Body of pancreas (tissue), 4 donors: ENCODE results near the gene C1orf53. TPM values are rescaled to one million over a fixed set of nuclear protein-coding genes. Genes with fewer than 3 reads are reported as not detected.

Source experiments
- ATAC-seq: fragments of 150-250 bp; one replicate; pipeline ENCODE4 v1.9.1; 2016
- DNase-seq, 4 donors: peaks; one replicate each; pipeline ENCODE4 v3.0.0-alpha.2; 2019
- H3K27ac ChIP-seq, 4 donors: fragments of 200-600 bp; sonication (generic); 1 replicate in 3 of 4; 2 replicates in 1 of 4; pipeline versions ENCODE4 v1.5.1 to v1.6.1; 2016 to 2019; ENCODE audit warnings: mild to moderate bottlenecking in 1 of 4, mixed read lengths in 1 of 4, moderate library complexity in 1 of 4
- H3K27me3 ChIP-seq, 2 donors: fragments of 200-600 bp; sonication (generic); one replicate each; pipeline ENCODE4 v1.6.0; 2016; ENCODE audit warnings: mild to moderate bottlenecking in 1 of 2
- H3K36me3 ChIP-seq, 2 donors: fragments of 200-600 bp; sonication (generic); replicated peaks in 1 of 2; 2 replicates each; pipeline ENCODE4 v1.5.1; 2016; ENCODE audit warnings: low read depth in 2 of 2; ENCODE audit not compliant: insufficient read depth in 1 of 2
- H3K4me1 ChIP-seq: fragments of 200-600 bp; sonication (generic); one replicate; pipeline ENCODE4 v1.6.0; 2016
- H3K4me3 ChIP-seq, 2 donors: fragments of 200-600 bp; sonication (generic); 1 replicate in 1 of 2; 2 replicates in 1 of 2; pipeline ENCODE4 v1.5.1; 2016 to 2019
- H3K9me3 ChIP-seq, 3 donors: fragments of 200-600 bp; sonication (generic); 1 replicate in 2 of 3; 2 replicates in 1 of 3; pipeline ENCODE4 v1.5.1; 2016
- POLR2A ChIP-seq, 3 donors: fragments of 450-650 bp; IDR thresholded peaks; one replicate each; pipeline ENCODE4 v1.6.1; 2016; ENCODE audit warnings: antibody characterized with exemption in 3 of 3, mild to moderate bottlenecking in 2 of 3
- WGBS, 2 donors: methylation state at CpG; one replicate each; pipeline ENCODE4 v1.1.5; 2017; 5-methylcytosine and 5-hydroxymethylcytosine counted together
- intact Hi-C: fragments of 100-400 bp; cut with DNase I; formaldehyde crosslinking; loops from one replicate; pipeline ENCODE4 v1.15.1; 2023
- total RNA-seq, 2 donors: library from RNA; depleted of rRNA; stranded (reverse); fragments of >200 nt; gene quantifications; one replicate each; pipeline ENCODE4 v1.1.0, GENCODE V29; 2016
- TF ChIP-seq, protein P1 (sequence below), 7 experiments: fragments of 450-650 bp in 4 of 7; fragments of 200-600 bp in 3 of 7; sonication (generic) in 3 of 7; IDR thresholded peaks; one replicate each; pipeline ENCODE4 v1.5.1; 2016 to 2019; ENCODE audit warnings: antibody characterized with exemption in 7 of 7

The C1orf53 gene
- total RNA-seq, 2 donors from 2014 or later: 2.1 to 3.6 TPM

DNA sequence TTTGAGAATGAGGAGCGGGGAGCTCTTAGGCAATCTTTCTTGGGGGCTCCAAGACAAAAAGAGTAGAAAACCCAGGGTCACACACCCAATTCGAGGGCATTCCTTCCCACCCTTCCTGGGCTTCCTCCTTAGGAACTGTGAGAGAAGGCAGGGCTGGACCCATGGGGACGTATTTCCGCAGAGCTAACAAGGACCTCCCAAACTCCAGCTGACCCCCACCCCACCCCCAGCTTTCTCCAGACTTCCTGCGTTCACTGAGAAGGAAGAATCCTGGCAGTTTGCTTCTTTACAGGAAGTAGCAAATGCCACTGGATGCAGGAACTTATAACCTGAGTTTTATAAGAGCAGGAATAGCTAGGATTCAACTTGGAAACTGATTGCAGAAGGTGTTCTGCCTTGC is 12.1 kb downstream of the C1orf53 start:
- DNase-seq (no peak), ATAC-seq (no peak)
- H3K4me3 ChIP-seq: no peak overlapping the region
- intact Hi-C loops: no loop called here
- peaks cover 3 to 88% of the 10 kb centered on the region in 2 donors for H3K27me3 ChIP-seq
- H3K36me3 ChIP-seq: no peaks in the 10 kb centered on the region
- 23 to 40% methylated on average over 4 to 5 of the region's 5 CpGs for WGBS, 2 donors
- H3K27ac ChIP-seq: no peak overlapping the region
- H3K4me1 ChIP-seq: peaks cover 73% of the 10 kb centered on the region
- H3K9me3 ChIP-seq: no peaks in the 10 kb centered on the region
- TF ChIP-seq, protein P1, sequence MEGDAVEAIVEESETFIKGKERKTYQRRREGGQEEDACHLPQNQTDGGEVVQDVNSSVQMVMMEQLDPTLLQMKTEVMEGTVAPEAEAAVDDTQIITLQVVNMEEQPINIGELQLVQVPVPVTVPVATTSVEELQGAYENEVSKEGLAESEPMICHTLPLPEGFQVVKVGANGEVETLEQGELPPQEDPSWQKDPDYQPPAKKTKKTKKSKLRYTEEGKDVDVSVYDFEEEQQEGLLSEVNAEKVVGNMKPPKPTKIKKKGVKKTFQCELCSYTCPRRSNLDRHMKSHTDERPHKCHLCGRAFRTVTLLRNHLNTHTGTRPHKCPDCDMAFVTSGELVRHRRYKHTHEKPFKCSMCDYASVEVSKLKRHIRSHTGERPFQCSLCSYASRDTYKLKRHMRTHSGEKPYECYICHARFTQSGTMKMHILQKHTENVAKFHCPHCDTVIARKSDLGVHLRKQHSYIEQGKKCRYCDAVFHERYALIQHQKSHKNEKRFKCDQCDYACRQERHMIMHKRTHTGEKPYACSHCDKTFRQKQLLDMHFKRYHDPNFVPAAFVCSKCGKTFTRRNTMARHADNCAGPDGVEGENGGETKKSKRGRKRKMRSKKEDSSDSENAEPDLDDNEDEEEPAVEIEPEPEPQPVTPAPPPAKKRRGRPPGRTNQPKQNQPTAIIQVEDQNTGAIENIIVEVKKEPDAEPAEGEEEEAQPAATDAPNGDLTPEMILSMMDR (IDR thresholded peaks at IDR 0.05): no peak
- TF ChIP-seq POLR2A (IDR thresholded peaks at IDR 0.05): no peak

DNA sequence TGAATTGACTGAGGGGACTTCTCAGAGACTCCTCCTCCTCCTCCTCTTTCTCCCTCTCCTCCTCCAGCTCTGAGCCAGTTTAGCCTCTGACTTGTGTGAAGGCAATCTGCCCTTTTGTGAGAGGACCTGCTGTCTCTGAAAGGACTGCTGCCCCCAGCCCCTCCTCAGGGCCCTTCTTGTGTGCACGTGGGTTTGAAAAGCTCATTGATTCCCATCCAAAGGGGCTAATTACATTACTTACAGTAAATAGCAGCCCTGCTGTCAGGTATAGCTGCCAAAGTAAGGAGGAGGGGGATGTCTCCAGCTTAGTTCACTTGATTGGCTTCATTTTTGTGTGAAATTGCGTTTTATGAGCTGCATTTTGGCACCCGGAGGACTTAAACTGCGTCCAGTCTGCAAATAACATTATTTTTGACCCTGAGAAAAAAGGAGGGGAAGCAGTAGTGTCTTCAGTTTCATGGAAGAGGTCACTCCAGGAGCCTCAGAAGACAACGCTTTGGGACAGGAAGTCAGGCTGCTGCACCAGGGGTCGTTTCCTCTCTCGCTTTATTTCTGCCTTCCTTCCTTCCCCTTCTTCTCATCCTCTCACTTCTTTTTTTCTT is 12.9 kb downstream of the C1orf53 start:
- WGBS, 2 donors: 5 to 10% methylated on average over 7 of the region's 7 CpGs
- intact Hi-C loops: no loop called here
- Histone ChIP-seq H3K4me3 (no peak overlapping the region), H3K4me1 (peaks cover 79% of the 10 kb centered on the region), H3K27me3 (peaks cover 2 to 89% of the 10 kb centered on the region in 2 donors), H3K36me3 (no peaks in the 10 kb centered on the region), H3K27ac (no peak overlapping the region), H3K9me3 (no peaks in the 10 kb centered on the region)
- DNase-seq (no peak), ATAC-seq (no peak)
- TF ChIP-seq, protein P1 (IDR thresholded peaks at IDR 0.05): no peak
- TF ChIP-seq POLR2A (IDR thresholded peaks at IDR 0.05): no peak

DNA sequence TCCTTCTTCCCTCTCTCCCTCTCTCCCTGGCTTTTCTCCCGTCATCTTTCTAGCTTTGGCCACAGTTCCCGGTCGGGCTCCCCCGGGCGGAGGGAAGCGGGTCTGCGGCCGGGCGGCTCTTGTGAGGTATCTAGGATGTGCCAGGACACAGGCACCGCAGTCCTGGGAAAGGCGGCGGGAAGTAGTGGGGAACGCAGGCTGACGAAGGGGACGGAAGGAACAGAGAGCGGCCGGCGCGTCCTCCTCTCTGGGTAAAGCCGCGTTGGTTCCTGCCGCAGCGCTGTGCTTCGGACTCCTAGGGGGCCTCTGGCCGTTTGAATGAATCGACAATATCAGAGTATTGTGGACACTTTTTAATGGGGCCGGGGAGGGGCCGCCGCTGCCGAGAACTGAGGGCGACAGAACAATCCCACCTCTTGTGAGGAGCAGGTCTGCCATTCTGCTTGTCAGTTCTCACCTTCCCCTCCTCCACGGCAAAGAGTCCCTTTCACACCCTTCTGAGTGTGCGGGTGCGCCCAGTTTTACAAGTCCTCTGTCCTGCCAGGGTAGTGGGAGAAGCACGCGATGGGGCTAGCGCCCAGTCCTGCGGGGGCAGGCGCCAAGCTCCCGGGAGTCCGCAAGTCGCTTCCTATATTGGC is 13.6 kb downstream of the C1orf53 start:
- Histone ChIP-seq H3K9me3 (no peaks in the 10 kb centered on the region), H3K27ac (no peak overlapping the region), H3K4me3 (no peak overlapping the region), H3K4me1 (peaks cover 79% of the 10 kb centered on the region), H3K36me3 (no peaks in the 10 kb centered on the region), H3K27me3 (peaks cover 0 to 88% of the 10 kb centered on the region in 2 donors)
- TF ChIP-seq, protein P1 (IDR thresholded peaks at IDR 0.05): peak; percentile 15 to 53 (median 42)
- no peak for TF ChIP-seq POLR2A (IDR thresholded peaks at IDR 0.05)
- DNase-seq: peak; percentile 57 to 68 (median 59)
- whole genome bisulfite sequencing, 2 donors: 1 to 2% methylated on average over 31 to 42 of the region's 42 CpGs
- intact Hi-C loops: no loop called here
- ATAC-seq: peak; percentile 47

DNA sequence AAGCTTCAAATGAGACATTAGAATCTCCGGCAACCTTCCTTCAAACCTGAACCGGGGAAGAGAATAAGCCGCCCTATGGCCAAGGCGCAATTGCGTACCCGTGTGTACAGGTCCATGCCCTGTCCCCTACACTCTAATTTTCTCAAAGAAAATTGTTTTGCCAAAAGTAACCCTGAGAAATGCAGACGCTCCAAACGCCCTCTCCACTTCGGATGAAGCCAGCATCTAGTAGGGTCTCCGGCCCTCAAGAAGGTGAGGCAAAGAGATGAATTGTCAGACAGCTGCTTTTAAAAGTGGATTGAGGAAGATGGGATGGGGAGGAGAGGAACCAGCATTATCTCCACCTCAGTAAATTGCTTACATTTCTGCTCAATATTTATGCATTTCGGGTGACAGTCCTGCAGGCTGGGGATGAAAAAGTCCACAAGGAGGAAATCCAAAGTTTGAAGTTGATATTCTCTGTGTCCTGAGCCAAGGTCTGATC is 14.1 kb downstream of the C1orf53 start:
- WGBS, 2 donors: 9 to 13% methylated on average over 11 of the region's 11 CpGs
- TF ChIP-seq, protein P1 (IDR thresholded peaks at IDR 0.05): no peak
- TF ChIP-seq POLR2A (IDR thresholded peaks at IDR 0.05): no peak
- no peak for ATAC-seq
- intact Hi-C loops: no loop called here
- no peak overlapping the region for H3K27ac ChIP-seq
- DNase-seq: no peak
- H3K27me3 ChIP-seq: peaks cover 0 to 88% of the 10 kb centered on the region in 2 donors
- peaks cover 75% of the 10 kb centered on the region for H3K4me1 ChIP-seq
- H3K4me3 ChIP-seq: no peak overlapping the region
- no peaks in the 10 kb centered on the region for H3K9me3 ChIP-seq
- H3K36me3 ChIP-seq: no peaks in the 10 kb centered on the region
